H9 (cell line): Measurements from ENCODE around the gene AQP2. TPM values are rescaled to one million over a fixed set of nuclear protein-coding genes. Genes with fewer than 3 reads are reported as not detected.
A peak's percentile ranks its signal among the peaks of the same experiment; 100 is the strongest.

Source experiments
- DNase-seq: peaks from one replicate; pipeline ENCODE4 v3.0.0-alpha.2; 2017
- H2AFZ ChIP-seq: one replicate; pipeline ENCODE4 v1.6.1; 2013; ENCODE audit warnings: mild to moderate bottlenecking, low read length, control low read depth, moderate library complexity
- H2AK5ac ChIP-seq: 2 replicates; pipeline ENCODE4 v1.6.1; 2013; ENCODE audit warnings: low read length, control low read depth, mixed read lengths; ENCODE audit not compliant: insufficient read length
- H2BK120ac ChIP-seq: one replicate; pipeline ENCODE4 v1.6.1; 2013; ENCODE audit warnings: low read depth, mild to moderate bottlenecking, low read length, control low read depth, inconsistent platforms; ENCODE audit not compliant: poor library complexity, severe bottlenecking
- H2BK12ac ChIP-seq: 2 replicates; pipeline ENCODE4 v1.6.1; 2013; ENCODE audit warnings: low read length, control low read depth, mixed read lengths, low read depth; ENCODE audit not compliant: insufficient read length
- H2BK15ac ChIP-seq: 2 replicates; pipeline ENCODE4 v1.6.1; 2013; ENCODE audit warnings: low read depth, low read length, control low read depth
- H2BK20ac ChIP-seq: one replicate; pipeline ENCODE4 v1.6.1; 2013; ENCODE audit warnings: low read depth, mild to moderate bottlenecking, low read length, control low read depth, inconsistent platforms; ENCODE audit not compliant: poor library complexity, severe bottlenecking
- H2BK5ac ChIP-seq: 2 replicates; pipeline ENCODE4 v1.6.1; 2013; ENCODE audit warnings: low read length, control low read depth, mixed read lengths; ENCODE audit not compliant: insufficient read length
- H3K14ac ChIP-seq: 2 replicates; pipeline ENCODE4 v1.6.1; 2013; ENCODE audit warnings: low read length, control low read depth; ENCODE audit not compliant: insufficient read depth
- H3K18ac ChIP-seq: 2 replicates; pipeline ENCODE4 v1.6.1; 2013; ENCODE audit warnings: low read depth, mild to moderate bottlenecking, mixed read lengths, low read length, control low read depth; ENCODE audit not compliant: insufficient read length
- H3K23ac ChIP-seq: 2 replicates; pipeline ENCODE4 v1.6.1; 2013; ENCODE audit warnings: low read length, control low read depth, mixed read lengths, low read depth; ENCODE audit not compliant: insufficient read length
- H3K23me2 ChIP-seq: 2 replicates; pipeline ENCODE4 v1.6.1; 2013; ENCODE audit warnings: low read depth, mild to moderate bottlenecking, mixed read lengths, low read length, control low read depth; ENCODE audit not compliant: insufficient read length, poor library complexity, severe bottlenecking
- H3K27ac ChIP-seq: 2 replicates; pipeline ENCODE4 v1.5.1; 2013; ENCODE audit warnings: low read length, control low read depth, mixed read lengths, low read depth; ENCODE audit not compliant: insufficient read length
- H3K27me3 ChIP-seq: 2 replicates; pipeline ENCODE4 v1.6.1; 2013; ENCODE audit warnings: low read length, control low read depth, inconsistent platforms; ENCODE audit not compliant: insufficient read depth
- H3K4ac ChIP-seq: 2 replicates; pipeline ENCODE4 v1.6.1; 2013; ENCODE audit warnings: low read depth, mild to moderate bottlenecking, control low read depth, inconsistent platforms, low read length, moderate library complexity
- H3K4me1 ChIP-seq: 2 replicates; pipeline ENCODE4 v1.6.1; 2013; ENCODE audit warnings: low read length, control low read depth, inconsistent platforms; ENCODE audit not compliant: insufficient read depth
- H3K4me2 ChIP-seq: 2 replicates; pipeline ENCODE4 v1.6.1; 2013; ENCODE audit warnings: low read length, control low read depth, mixed read lengths; ENCODE audit not compliant: insufficient read length, insufficient read depth
- H3K56ac ChIP-seq: 2 replicates; pipeline ENCODE4 v1.6.1; 2013; ENCODE audit warnings: low read depth, mild to moderate bottlenecking, mixed read lengths, low read length, control low read depth; ENCODE audit not compliant: insufficient read length
- H3K79me1 ChIP-seq: 2 replicates; pipeline ENCODE4 v1.6.1; 2013; ENCODE audit warnings: low read depth, mild to moderate bottlenecking, moderate library complexity, low read length, control low read depth, inconsistent platforms; ENCODE audit not compliant: insufficient read depth, poor library complexity, severe bottlenecking
- H3K79me2 ChIP-seq: 2 replicates; pipeline ENCODE4 v1.6.1; 2013; ENCODE audit warnings: low read length, control low read depth, inconsistent platforms; ENCODE audit not compliant: insufficient read depth
- H3K9ac ChIP-seq: 2 replicates; pipeline ENCODE4 v1.6.1; 2013; ENCODE audit warnings: low read length, control low read depth, mixed read lengths; ENCODE audit not compliant: insufficient read length; ENCODE audit errors: extremely low read depth
- H3K9me3 ChIP-seq: one replicate; pipeline ENCODE4 v1.6.1; 2013; ENCODE audit warnings: low read depth, low read length, inconsistent platforms; ENCODE audit not compliant: control insufficient read depth
- H3T11ph ChIP-seq: one replicate; pipeline ENCODE4 v1.6.1; 2013; ENCODE audit warnings: mild to moderate bottlenecking, low read length, control low read depth, inconsistent platforms
- H4K20me1 ChIP-seq: one replicate; pipeline ENCODE4 v1.6.1; 2013; ENCODE audit not compliant: control insufficient read depth, insufficient read length, insufficient read depth
- H4K5ac ChIP-seq: 2 replicates; pipeline ENCODE4 v1.6.1; 2013; ENCODE audit warnings: low read depth, mild to moderate bottlenecking, mixed read lengths, low read length, control low read depth; ENCODE audit not compliant: insufficient read length
- H4K8ac ChIP-seq: replicated peaks from 2 replicates; pipeline ENCODE4 v1.6.1; 2013; ENCODE audit warnings: low read length, control low read depth, mixed read lengths, low read depth; ENCODE audit not compliant: insufficient read length
- H4K91ac ChIP-seq: 2 replicates; pipeline ENCODE4 v1.6.1; 2013; ENCODE audit warnings: low read depth, mild to moderate bottlenecking, moderate library complexity, mixed read lengths, low read length, control low read depth; ENCODE audit not compliant: insufficient read length
- H3K27ac Mint-ChIP-seq, 3 experiments: 2 replicates in 2 of 3; 3 replicates in 1 of 3; pipeline ENCODE4 v1.8.0; 2020 to 2021; ENCODE audit warnings: mixed read lengths in 3 of 3, mild to moderate bottlenecking in 1 of 3, moderate library complexity in 1 of 3
- H3K27me3 Mint-ChIP-seq: 2 replicates; pipeline ENCODE4 v1.8.0; 2021; ENCODE audit warnings: low read depth, mild to moderate bottlenecking, moderate library complexity, mixed read lengths
- H3K36me3 Mint-ChIP-seq, 3 experiments: 2 replicates in 2 of 3; 3 replicates in 1 of 3; pipeline ENCODE4 v1.8.0; 2020 to 2021; ENCODE audit warnings: low read depth in 3 of 3, mixed read lengths in 3 of 3; ENCODE audit not compliant: insufficient read depth in 1 of 3
- H3K4me1 Mint-ChIP-seq, 2 experiments: 2 replicates each; pipeline ENCODE4 v1.8.0; 2020; ENCODE audit warnings: mixed read lengths in 2 of 2
- H3K4me3 Mint-ChIP-seq, 2 experiments: 2 replicates in 1 of 2; 3 replicates in 1 of 2; pipeline ENCODE4 v1.8.0; 2020 to 2021; ENCODE audit warnings: mild to moderate bottlenecking in 2 of 2, mixed read lengths in 2 of 2, moderate library complexity in 1 of 2
- H3K9me3 Mint-ChIP-seq, 2 experiments: 2 replicates in 1 of 2; 3 replicates in 1 of 2; pipeline ENCODE4 v1.8.0; 2020; ENCODE audit warnings: mild to moderate bottlenecking in 2 of 2, mixed read lengths in 2 of 2, moderate library complexity in 1 of 2
- CTCF ChIP-seq: fragments of 200-600 bp; sonication (generic); conservative IDR thresholded peaks from 3 replicates; pipeline ENCODE4 v1.8.0; 2021; ENCODE audit warnings: antibody characterized with exemption, mild to moderate bottlenecking
- WGBS: extraction: QIAGEN DNeasy Blood & Tissue Kit; methylation state at CpG from one replicate; pipeline ENCODE4 v1.1.7; 2013; ENCODE audit warnings: missing lambda C conversion rate, low lambda C conversion rate, mixed read lengths; ENCODE audit not compliant: insufficient read length; ENCODE audit errors: extremely low coverage; 5-methylcytosine and 5-hydroxymethylcytosine counted together
- total RNA-seq: library from RNA; stranded (reverse); gene quantifications from 2 replicates; pipeline ENCODE4 v1.2.1, GENCODE V29; 2021

The AQP2 gene
- total RNA-seq, 1 experiment from 2014 or later: not detected

DNA sequence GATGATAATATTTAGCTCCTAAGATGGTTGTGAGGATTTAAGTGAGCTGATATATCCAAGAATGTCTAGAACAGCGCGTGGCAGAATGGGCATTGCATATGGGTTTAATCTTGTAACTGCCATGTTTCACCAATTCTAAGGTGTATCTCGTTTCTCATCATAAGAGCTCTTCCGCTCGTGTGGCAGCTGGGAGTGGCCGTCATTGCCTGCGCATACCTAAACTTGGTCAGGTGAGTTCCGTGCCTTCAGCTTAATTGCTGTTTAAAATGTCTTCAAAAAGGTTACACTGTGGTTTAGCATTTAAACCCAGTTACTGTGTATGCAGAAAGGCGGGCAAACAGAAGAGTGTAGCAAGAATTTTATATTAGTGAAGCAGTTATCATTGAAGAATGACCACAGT lies 4.5 kb upstream of the AQP2 start:
- H4K20me1 ChIP-seq: no peaks in the 10 kb centered on the region
- no peak overlapping the region for H2BK12ac ChIP-seq
- no peak overlapping the region for H2BK15ac ChIP-seq
- H2AK5ac ChIP-seq: no peak overlapping the region
- Mint-ChIP-seq H3K36me3 (no peaks in the 10 kb centered on the region), H3K27ac (peak overlapping the region in 1 of 3 experiments; percentile 71; a peak in 2 of 7 replicates), H3K27me3 (peaks cover 27% of the 10 kb centered on the region), H3K4me1 (peaks cover 41 to 60% of the 10 kb centered on the region in 2 experiments), H3K4me3 (peak overlapping the region; percentile 47 to 56; a peak in 2 of 5 replicates), H3K9me3 (no peaks in the 10 kb centered on the region)
- H2BK20ac ChIP-seq: no peak overlapping the region
- H3K18ac ChIP-seq: no peak overlapping the region
- no peaks in the 10 kb centered on the region; the same call in 1 of the 2 replicates for H3K4me1 ChIP-seq
- no peaks in the 10 kb centered on the region for H3K9me3 ChIP-seq
- TF ChIP-seq CTCF: no peak
- no peak overlapping the region for H2BK120ac ChIP-seq
- no peaks in the 10 kb centered on the region for H3K27me3 ChIP-seq
- no peak overlapping the region for H2AFZ ChIP-seq
- no peak overlapping the region for H4K5ac ChIP-seq
- H3K9ac ChIP-seq: no peak overlapping the region
- no peak overlapping the region for H3T11ph ChIP-seq
- no peak overlapping the region for H3K23ac ChIP-seq
- WGBS: no CpG with 5 or more reads among the region's 9 CpGs
- H3K27ac ChIP-seq: no peak overlapping the region
- H4K91ac ChIP-seq: no peak overlapping the region
- H3K14ac ChIP-seq: no peak overlapping the region
- H3K79me2 ChIP-seq: no peaks in the 10 kb centered on the region
- H2BK5ac ChIP-seq: no peak overlapping the region
- no peak overlapping the region for H3K56ac ChIP-seq
- H3K79me1 ChIP-seq: no peaks in the 10 kb centered on the region
- no peak overlapping the region for H4K8ac ChIP-seq
- peak overlapping the region; percentile 69 for H3K4me2 ChIP-seq
- H3K4ac ChIP-seq: no peak overlapping the region
- no peak for DNase-seq
- peaks cover 5% of the 10 kb centered on the region for H3K23me2 ChIP-seq
